Caco-2 (cell line): ENCODE data around the gene TMEM203. TPM values are rescaled to one million over a fixed set of nuclear protein-coding genes. Genes with fewer than 3 reads are reported as not detected.

Experiments
- BruUV-seq: library from RNA; stranded (reverse); fragments of 400-500 nt; replicated peaks from 2 replicates; lab custom pipeline; 2021; lab: Mats Ljungman, UMichigan
- CTCF ChIA-PET: fragments of 300-600 bp; sonication (Branson Sonifier 250); formaldehyde crosslinking; loops from one replicate; lab custom pipeline; 2022; ENCODE audit warnings: antibody characterized with exemption; lab: Charles Lee
- POLR2A ChIA-PET: fragments of 300-600 bp; sonication (Branson Sonifier 250); formaldehyde crosslinking; loops from one replicate; lab custom pipeline; 2022; ENCODE audit warnings: antibody characterized with exemption; lab: Charles Lee
- DNase-seq, 2 experiments: peaks; one replicate each; pipeline versions ENCODE4 v3.0.0 to v3.0.0-alpha.2; 2020 to 2022
- H3K27me3 ChIP-seq: replicated peaks from 2 replicates; pipeline ENCODE4 v1.6.0; 2011; ENCODE audit warnings: low read length; ENCODE audit not compliant: control insufficient read depth, insufficient read depth
- H3K36me3 ChIP-seq: 2 replicates; pipeline ENCODE4 v1.5.1; 2011; ENCODE audit warnings: low read length; ENCODE audit not compliant: control insufficient read depth, insufficient read depth
- H3K4me1 ChIP-seq: fragments of 250-450 bp; sonication (Bioruptor Pico); 2 replicates; pipeline ENCODE4 v1.5.1; 2020; ENCODE audit warnings: mild to moderate bottlenecking
- H3K4me3 ChIP-seq: 2 replicates; pipeline ENCODE4 v1.5.1; 2011; ENCODE audit warnings: low read depth, mild to moderate bottlenecking, control low read depth, low read length
- H3K9me3 ChIP-seq: fragments of 250-450 bp; sonication (Bioruptor Pico); 2 replicates; pipeline ENCODE4 v1.5.1; 2020; ENCODE audit warnings: mild to moderate bottlenecking, moderate library complexity
- H3K27ac Mint-ChIP-seq: one replicate; pipeline ENCODE4 v1.8.0; 2022; ENCODE audit warnings: mixed read lengths; ENCODE audit not compliant: unreplicated experiment
- H3K27me3 Mint-ChIP-seq: one replicate; pipeline ENCODE4 v1.8.0; 2022; ENCODE audit warnings: mixed read lengths; ENCODE audit not compliant: insufficient read depth, unreplicated experiment
- H3K36me3 Mint-ChIP-seq: one replicate; pipeline ENCODE4 v1.8.0; 2022; ENCODE audit warnings: mild to moderate bottlenecking, mixed read lengths; ENCODE audit not compliant: insufficient read depth, unreplicated experiment
- H3K4me1 Mint-ChIP-seq: one replicate; pipeline ENCODE4 v1.8.0; 2022; ENCODE audit warnings: low read depth, mixed read lengths; ENCODE audit not compliant: unreplicated experiment
- H3K4me3 Mint-ChIP-seq: one replicate; pipeline ENCODE4 v1.8.0; 2022; ENCODE audit warnings: mild to moderate bottlenecking, moderate library complexity, mixed read lengths; ENCODE audit not compliant: unreplicated experiment
- H3K9me3 Mint-ChIP-seq: one replicate; pipeline ENCODE4 v1.8.0; 2022; ENCODE audit warnings: mixed read lengths; ENCODE audit not compliant: unreplicated experiment
- CTCF ChIP-seq, 2 experiments: fragments of 200-600 bp in 1 of 2; IDR thresholded peaks; 1 replicate in 1 of 2; 2 replicates in 1 of 2; pipeline versions ENCODE4 v1.5.1 to v1.8.0; 2011 to 2022; ENCODE audit warnings: antibody characterized with exemption in 1 of 2, control low read depth in 1 of 2, inconsistent platforms in 1 of 2, low read depth in 1 of 2, low read length in 1 of 2, mild to moderate bottlenecking in 1 of 2, moderate library complexity in 1 of 2; ENCODE audit not compliant: insufficient read depth in 1 of 2, severe bottlenecking in 1 of 2, unreplicated experiment in 1 of 2
- intact Hi-C: fragments of 100-400 bp; cut with micrococcal nuclease; formaldehyde crosslinking; loops from one replicate; pipeline ENCODE4 v1.10.0; 2022; ENCODE audit not compliant: unreplicated experiment
- total RNA-seq: library from RNA; stranded (reverse); gene quantifications from 2 replicates; pipeline ENCODE4 v1.2.3, GENCODE V29; 2022

Gene TMEM203
- total RNA-seq, 1 experiment from 2014 or later: 38.4 TPM

GRCh38 chr9:137225699-137226331 is 20.4 kb upstream of the TMEM203 start:
- H3K27ac Mint-ChIP-seq: peak overlapping the region; percentile 64
- ChIA-PET POLR2A (no interaction called here), CTCF (interaction anchor here (1.3 to 2.4 kb wide), 2 partner anchors 25 to 49 kb away, joined by 3 to 6 read pairs; partner anchors contain the start of gene TPRN)
- no peaks in the 10 kb centered on the region for H3K9me3 Mint-ChIP-seq
- TF ChIP-seq CTCF (IDR thresholded peaks at IDR 0.05; ENCODE audit: insufficient read depth in 1 of 2, low read depth in 1 of 2, low read length in 1 of 2, severe bottlenecking in 1 of 2, unreplicated experiment in 1 of 2): no peak
- intact Hi-C loops: loop anchor here (2.0 kb wide), 3 partner anchors 37 to 109 kb away; partner anchors contain the start of genes ANAPC2 and SSNA1
- H3K9me3 ChIP-seq: no peaks in the 10 kb centered on the region
- H3K36me3 ChIP-seq: no peaks in the 10 kb centered on the region
- H3K4me3 ChIP-seq: no peak overlapping the region
- H3K27me3 ChIP-seq: no peaks in the 10 kb centered on the region
- H3K4me3 Mint-ChIP-seq: no peak overlapping the region
- BruUV-seq: no TSS peak
- H3K27me3 Mint-ChIP-seq: no peaks in the 10 kb centered on the region
- no peak for DNase-seq
- peaks cover 11% of the 10 kb centered on the region for H3K36me3 Mint-ChIP-seq
- peaks cover 33% of the 10 kb centered on the region for H3K4me1 ChIP-seq
- H3K4me1 Mint-ChIP-seq: peaks cover 13% of the 10 kb centered on the region

GRCh38 chr9:137224830-137225694 is 19.6 kb upstream of the TMEM203 start, which contains the start of gene CYSRT1:
TSS of gene CYSRT1 (plus strand) at chr9:137225174. CDS start at chr9:137225622, 448 bp downstream.
- peaks cover 25% of the 10 kb centered on the region for H3K4me1 ChIP-seq
- H3K4me3 ChIP-seq: peak within 1 kb of the TSS; percentile 69
- Mint-ChIP-seq H3K27ac (peak within 1 kb of the TSS; percentile 64), H3K9me3 (no peaks in the 10 kb centered on the region), H3K27me3 (no peaks in the 10 kb centered on the region), H3K4me1 (peaks cover 13% of the 10 kb centered on the region), H3K36me3 (peaks cover 11% of the 10 kb centered on the region), H3K4me3 (peak within 1 kb of the TSS; percentile 85)
- intact Hi-C loops: no loop called here
- no peaks in the 10 kb centered on the region for H3K36me3 ChIP-seq
- CTCF ChIA-PET: interaction anchor here (0.6 to 1.3 kb wide), 2 partner anchors 24 to 155 kb away, joined by 3 read pairs; partner anchors contain the start of genes SAPCD2 and TPRN
- POLR2A ChIA-PET: no interaction called here
- H3K9me3 ChIP-seq: no peaks in the 10 kb centered on the region
- no peak for TF ChIP-seq CTCF (IDR thresholded peaks at IDR 0.05; ENCODE audit: insufficient read depth in 1 of 2, low read depth in 1 of 2, low read length in 1 of 2, severe bottlenecking in 1 of 2, unreplicated experiment in 1 of 2)
- H3K27me3 ChIP-seq: no peaks in the 10 kb centered on the region
- DNase-seq: no peak
- BruUV-seq: no TSS peak
